ENCODE results near the gene RERE. TPM values are rescaled to one million over a fixed set of nuclear protein-coding genes. Genes with fewer than 3 reads are reported as not detected.
A peak's percentile ranks its signal among the peaks of the same experiment; 100 is the strongest.

Gene RERE
- total RNA-seq, 1 donor from 2014 or later, result 252 TPM

DNA sequence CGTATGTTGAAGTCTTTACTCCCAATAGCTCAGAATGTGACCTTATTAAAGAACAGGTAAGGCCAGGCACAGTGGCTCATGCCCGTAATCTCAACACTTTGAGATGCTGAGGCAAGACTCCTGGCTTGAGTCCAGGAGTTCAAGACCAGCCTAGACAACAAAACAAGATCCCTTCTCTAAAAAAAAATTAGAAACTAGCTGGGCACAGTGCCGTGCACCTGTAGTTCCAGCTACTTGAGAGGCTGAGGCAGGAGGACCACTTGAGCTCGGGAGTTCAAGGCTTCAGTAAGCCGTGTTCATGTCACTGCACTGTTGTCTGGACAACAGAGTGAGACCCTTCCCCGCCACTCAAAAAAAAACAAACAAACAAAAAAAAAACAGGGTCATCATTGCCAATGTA lies 171.3 kb downstream of the RERE start:
- Mint-ChIP-seq H3K36me3 (ENCODE audit: unreplicated experiment) (peaks cover 4% of the 10 kb centered on the region), H3K4me1 (ENCODE audit: low read depth, unreplicated experiment) (peaks cover 46% of the 10 kb centered on the region), H3K27ac (ENCODE audit: unreplicated experiment) (peak overlapping the region; percentile 38), H3K9me3 (ENCODE audit: unreplicated experiment) (peaks cover 17% of the 10 kb centered on the region), H3K4me3 (ENCODE audit: unreplicated experiment) (no peak overlapping the region), H3K27me3 (ENCODE audit: unreplicated experiment) (peaks cover 1% of the 10 kb centered on the region)
- no peak for DNase-seq
- TF ChIP-seq, protein P1, sequence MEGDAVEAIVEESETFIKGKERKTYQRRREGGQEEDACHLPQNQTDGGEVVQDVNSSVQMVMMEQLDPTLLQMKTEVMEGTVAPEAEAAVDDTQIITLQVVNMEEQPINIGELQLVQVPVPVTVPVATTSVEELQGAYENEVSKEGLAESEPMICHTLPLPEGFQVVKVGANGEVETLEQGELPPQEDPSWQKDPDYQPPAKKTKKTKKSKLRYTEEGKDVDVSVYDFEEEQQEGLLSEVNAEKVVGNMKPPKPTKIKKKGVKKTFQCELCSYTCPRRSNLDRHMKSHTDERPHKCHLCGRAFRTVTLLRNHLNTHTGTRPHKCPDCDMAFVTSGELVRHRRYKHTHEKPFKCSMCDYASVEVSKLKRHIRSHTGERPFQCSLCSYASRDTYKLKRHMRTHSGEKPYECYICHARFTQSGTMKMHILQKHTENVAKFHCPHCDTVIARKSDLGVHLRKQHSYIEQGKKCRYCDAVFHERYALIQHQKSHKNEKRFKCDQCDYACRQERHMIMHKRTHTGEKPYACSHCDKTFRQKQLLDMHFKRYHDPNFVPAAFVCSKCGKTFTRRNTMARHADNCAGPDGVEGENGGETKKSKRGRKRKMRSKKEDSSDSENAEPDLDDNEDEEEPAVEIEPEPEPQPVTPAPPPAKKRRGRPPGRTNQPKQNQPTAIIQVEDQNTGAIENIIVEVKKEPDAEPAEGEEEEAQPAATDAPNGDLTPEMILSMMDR (IDR thresholded peaks at IDR 0.05; ENCODE audit: partially characterized antibody, unreplicated experiment), result no peak

DNA sequence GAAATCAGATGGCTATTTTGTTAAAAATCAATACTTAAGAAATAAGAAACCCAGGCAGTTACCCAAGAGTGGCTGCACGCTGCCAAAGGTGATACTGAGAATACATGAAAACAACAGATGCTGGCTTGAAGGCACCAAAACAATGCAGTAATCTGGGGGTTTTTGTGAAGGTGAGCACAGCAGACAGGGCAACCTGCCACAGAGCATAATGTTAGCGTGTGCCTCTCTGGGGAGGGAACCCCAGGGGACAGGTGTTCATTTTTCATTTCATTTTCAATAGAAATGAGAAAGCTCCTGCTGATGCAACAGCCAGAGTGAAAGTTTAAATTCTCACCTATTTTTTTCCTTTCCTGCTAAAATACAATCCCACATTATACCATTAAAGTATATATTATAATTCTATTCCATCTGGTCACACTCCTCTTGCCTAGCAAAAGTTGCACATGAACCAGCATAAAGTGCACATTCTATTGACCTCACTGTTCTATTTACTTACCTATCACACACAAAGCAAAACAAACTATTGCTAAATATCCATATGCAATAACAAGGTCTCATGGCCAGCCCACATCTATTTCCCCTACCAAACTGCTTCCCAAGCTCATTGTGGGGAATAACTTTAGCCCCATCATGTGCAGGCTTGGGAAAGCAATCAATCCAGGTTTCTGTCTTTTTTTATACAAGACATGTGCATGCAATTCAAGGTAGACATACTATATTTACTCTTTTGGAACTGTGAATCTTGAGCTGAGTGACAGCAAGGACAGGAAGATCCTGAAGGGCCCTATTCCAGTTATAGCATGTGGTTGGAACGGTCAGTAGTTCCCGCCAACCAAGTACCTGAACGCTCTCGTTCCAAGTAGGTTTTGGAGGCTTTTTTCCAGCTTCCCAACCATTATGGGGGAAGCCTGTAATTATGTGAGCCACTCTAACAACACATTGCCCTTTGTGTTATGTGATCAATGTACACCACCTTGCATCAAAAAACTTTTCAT lies 173.6 kb downstream of the RERE start:
- peaks cover 63% of the 10 kb centered on the region for H3K4me1 Mint-ChIP-seq (ENCODE audit: low read depth, unreplicated experiment)
- no peaks in the 10 kb centered on the region for H3K36me3 Mint-ChIP-seq (ENCODE audit: unreplicated experiment)
- TF ChIP-seq, protein P1 (IDR thresholded peaks at IDR 0.05; ENCODE audit: partially characterized antibody, unreplicated experiment), result no peak
- H3K9me3 Mint-ChIP-seq (ENCODE audit: unreplicated experiment), result peaks cover 21% of the 10 kb centered on the region
- H3K4me3 Mint-ChIP-seq (ENCODE audit: unreplicated experiment), result peak overlapping the region; percentile 68
- DNase-seq, result peak; percentile 23
- H3K27ac Mint-ChIP-seq (ENCODE audit: unreplicated experiment), result peak overlapping the region; percentile 70
- peaks cover 5% of the 10 kb centered on the region for H3K27me3 Mint-ChIP-seq (ENCODE audit: unreplicated experiment)

DNA sequence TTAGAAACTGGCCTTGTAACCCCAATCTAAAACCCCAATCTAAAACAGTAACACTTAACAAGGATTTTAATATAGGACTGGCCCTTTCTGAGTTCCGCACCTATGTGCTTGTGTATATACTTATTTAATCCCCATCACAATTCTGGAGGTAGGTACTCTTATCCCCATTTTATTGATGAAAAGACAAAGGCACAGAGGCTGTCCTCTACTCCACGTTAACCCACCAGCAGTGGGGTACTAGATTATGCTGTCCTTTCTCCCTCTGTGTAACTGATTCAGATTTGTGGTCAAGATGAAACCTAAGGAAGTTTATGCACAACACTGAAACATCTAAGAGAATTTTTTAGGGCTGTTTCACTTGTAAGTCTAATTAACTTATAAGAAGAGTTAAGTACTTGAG lies 175.3 kb downstream of the RERE start:
- DNase-seq, result no peak
- Mint-ChIP-seq H3K27me3 (ENCODE audit: unreplicated experiment) (peaks cover 5% of the 10 kb centered on the region), H3K27ac (ENCODE audit: unreplicated experiment) (no peak overlapping the region), H3K4me1 (ENCODE audit: low read depth, unreplicated experiment) (peaks cover 58% of the 10 kb centered on the region), H3K4me3 (ENCODE audit: unreplicated experiment) (no peak overlapping the region), H3K9me3 (ENCODE audit: unreplicated experiment) (peaks cover 20% of the 10 kb centered on the region), H3K36me3 (ENCODE audit: unreplicated experiment) (no peaks in the 10 kb centered on the region)
- TF ChIP-seq, protein P1 (IDR thresholded peaks at IDR 0.05; ENCODE audit: partially characterized antibody, unreplicated experiment), result no peak

DNA sequence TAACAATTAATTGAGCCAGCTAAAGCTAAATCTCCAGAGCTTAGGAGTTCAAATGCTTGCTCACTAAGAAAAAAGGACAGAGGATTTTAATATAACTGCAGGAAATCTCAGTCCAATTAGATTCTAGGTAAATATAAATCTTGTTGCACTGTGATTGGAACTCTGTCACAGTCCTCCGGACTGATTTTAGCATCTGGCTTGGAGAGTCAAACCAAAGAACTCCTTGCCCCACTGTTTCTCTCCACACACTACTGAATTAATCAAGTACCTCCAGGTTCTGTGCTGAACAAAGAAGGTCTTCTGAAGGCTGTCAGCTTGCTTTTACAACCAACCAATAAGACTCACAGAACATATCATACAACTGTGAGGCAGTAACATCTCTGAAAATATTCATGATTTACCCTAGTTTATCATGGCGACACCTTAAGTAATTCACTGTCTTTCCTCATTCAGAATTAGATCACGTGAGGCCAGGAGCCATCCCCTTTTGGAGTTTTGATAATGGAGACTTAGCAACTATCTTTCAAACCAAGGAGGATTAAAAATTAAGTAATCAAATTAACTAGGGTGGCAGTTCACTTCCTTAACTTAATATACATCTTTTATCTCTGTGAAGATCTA lies 176.0 kb downstream of the RERE start:
- H3K4me1 Mint-ChIP-seq (ENCODE audit: low read depth, unreplicated experiment), result peaks cover 54% of the 10 kb centered on the region

More for the DNA sequence above, 176.0 kb downstream of the RERE start:
- Mint-ChIP-seq H3K9me3 (ENCODE audit: unreplicated experiment) (peaks cover 20% of the 10 kb centered on the region), H3K4me3 (ENCODE audit: unreplicated experiment) (peak overlapping the region; percentile 47), H3K27me3 (ENCODE audit: unreplicated experiment) (peaks cover 5% of the 10 kb centered on the region), H3K27ac (ENCODE audit: unreplicated experiment) (peak overlapping the region; percentile 97), H3K36me3 (ENCODE audit: unreplicated experiment) (no peaks in the 10 kb centered on the region)
- TF ChIP-seq, protein P1 (IDR thresholded peaks at IDR 0.05; ENCODE audit: partially characterized antibody, unreplicated experiment), result no peak
- no peak for DNase-seq

Measured in glutamatergic neuron (in vitro differentiated cells).